GM18873 (cell line): ENCODE results near the gene IGHMBP2.

Experiments
- ATAC-seq: cut with Tn5 transposase; IDR thresholded peaks from one replicate; pipeline ENCODE4 v1.9.1; 2021; ENCODE audit warnings: mild to moderate bottlenecking, moderate library complexity, moderate number of reproducible peaks; ENCODE audit not compliant: unreplicated experiment, low FRiP score

Gene IGHMBP2

GRCh38 chr11:68889948-68890446 is 13.7 kb upstream of the IGHMBP2 start:
- ATAC-seq = no peak

GRCh38 chr11:68890490-68891231 is 13.0 kb upstream of the IGHMBP2 start:
- no peak for ATAC-seq

GRCh38 chr11:68891351-68891948 is 12.2 kb upstream of the IGHMBP2 start:
- no peak for ATAC-seq

GRCh38 chr11:68892576-68892975 is 11.1 kb upstream of the IGHMBP2 start:
- no peak for ATAC-seq

GRCh38 chr11:68893282-68893681 is 10.4 kb upstream of the IGHMBP2 start:
- ATAC-seq = no peak

GRCh38 chr11:68896171-68896959 is 7.3 kb upstream of the IGHMBP2 start:
- no peak for ATAC-seq

GRCh38 chr11:68897441-68897840 is 6.2 kb upstream of the IGHMBP2 start:
- no peak for ATAC-seq

GRCh38 chr11:68900835-68901381 is 2.8 kb upstream of the IGHMBP2 start:
- ATAC-seq = no peak

GRCh38 chr11:68904248-68904847 is 657 bp downstream of the IGHMBP2 start:
- no peak for ATAC-seq

GRCh38 chr11:68905421-68906360 is 2.0 kb downstream of the IGHMBP2 start:
- ATAC-seq = no peak

- no peak for ATAC-seq
Observed at GRCh38 chr11:68908273-68908672, 4.6 kb downstream of the IGHMBP2 start.

GRCh38 chr11:68910965-68911364 is 7.3 kb downstream of the IGHMBP2 start:
- no peak for ATAC-seq

GRCh38 chr11:68911731-68912130 is 8.0 kb downstream of the IGHMBP2 start:
- ATAC-seq = no peak

GRCh38 chr11:68912254-68912653 is 8.6 kb downstream of the IGHMBP2 start:
- no peak for ATAC-seq

- no peak for ATAC-seq
Observed at GRCh38 chr11:68913188-68913587, 9.5 kb downstream of the IGHMBP2 start.

GRCh38 chr11:68914761-68915160 is 11.1 kb downstream of the IGHMBP2 start:
- ATAC-seq = no peak

GRCh38 chr11:68916439-68916838 is 12.7 kb downstream of the IGHMBP2 start:
- ATAC-seq = no peak

- ATAC-seq = no peak
Observed at GRCh38 chr11:68923614-68924013, 19.9 kb downstream of the IGHMBP2 start.
